ENCODE data around the gene MTCL1. TPM values are rescaled to one million over a fixed set of nuclear protein-coding genes. Genes with fewer than 3 reads are reported as not detected.

MTCL1 gene
- total and polyA plus RNA-seq, 2 experiments from 2014 or later: 10.6 to 19.7 TPM

DNA sequence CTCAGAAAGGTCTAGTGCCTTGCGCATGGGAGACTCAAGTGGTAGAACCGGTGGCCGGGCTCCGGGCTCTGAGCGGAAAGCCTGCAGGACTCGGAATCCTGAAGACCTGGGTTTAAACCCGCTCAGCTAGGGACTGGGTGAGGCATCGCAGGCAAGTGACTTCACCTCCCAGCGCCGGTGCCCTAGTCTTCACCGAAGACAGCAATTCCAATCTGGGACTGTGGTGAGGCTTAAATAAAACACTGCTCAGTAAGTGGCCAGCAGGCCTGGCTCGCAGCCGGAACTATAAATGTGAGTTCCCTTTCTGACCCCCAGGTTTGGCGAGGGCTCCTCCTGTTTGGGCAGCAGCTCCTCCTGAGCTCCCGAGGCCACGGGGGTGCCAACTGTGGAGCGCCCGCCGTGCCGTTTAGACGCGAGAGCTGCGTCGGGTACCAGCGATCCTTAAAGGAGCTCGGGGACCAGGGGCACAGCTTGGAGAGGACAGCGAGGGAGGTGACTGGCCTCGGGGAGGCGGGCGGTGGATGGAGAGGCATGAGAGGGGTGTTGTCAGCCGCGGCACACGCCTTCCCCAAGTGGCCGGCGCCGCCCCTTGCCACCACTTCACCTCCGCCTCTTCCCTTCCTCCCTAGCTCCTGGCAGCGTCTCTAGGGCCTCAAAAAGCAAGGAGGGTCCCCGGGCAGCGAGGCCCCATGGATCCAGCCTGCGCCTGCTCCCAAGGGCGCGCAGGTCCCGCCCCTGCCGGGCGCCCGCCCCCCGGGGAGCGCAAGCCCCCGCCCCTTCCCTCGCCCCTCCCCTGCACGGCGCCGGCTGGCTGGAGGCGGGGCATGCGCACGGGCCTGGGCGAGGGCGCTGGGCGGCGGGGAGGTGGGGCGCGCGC is 757 bp upstream of the MTCL1 start:
- H3K9me3 ChIP-seq (ENCODE audit: low read depth): no peaks in the 10 kb centered on the region
- WGBS (ENCODE audit: low lambda C conversion rate, missing lambda C conversion rate): 11% methylated on average over 36 of the region's 64 CpGs
- no peaks in the 10 kb centered on the region for H3K9me2 ChIP-seq (replicated peaks; ENCODE audit: insufficient read depth)
- no peak for TF ChIP-seq EZH2 (IDR thresholded peaks at IDR 0.05; ENCODE audit: borderline replicate concordance)
- no peak for TF ChIP-seq EZH2phosphoT487 (IDR thresholded peaks at IDR 0.05; ENCODE audit: low read depth, severe bottlenecking, unreplicated experiment)
- TF ChIP-seq, protein P1, sequence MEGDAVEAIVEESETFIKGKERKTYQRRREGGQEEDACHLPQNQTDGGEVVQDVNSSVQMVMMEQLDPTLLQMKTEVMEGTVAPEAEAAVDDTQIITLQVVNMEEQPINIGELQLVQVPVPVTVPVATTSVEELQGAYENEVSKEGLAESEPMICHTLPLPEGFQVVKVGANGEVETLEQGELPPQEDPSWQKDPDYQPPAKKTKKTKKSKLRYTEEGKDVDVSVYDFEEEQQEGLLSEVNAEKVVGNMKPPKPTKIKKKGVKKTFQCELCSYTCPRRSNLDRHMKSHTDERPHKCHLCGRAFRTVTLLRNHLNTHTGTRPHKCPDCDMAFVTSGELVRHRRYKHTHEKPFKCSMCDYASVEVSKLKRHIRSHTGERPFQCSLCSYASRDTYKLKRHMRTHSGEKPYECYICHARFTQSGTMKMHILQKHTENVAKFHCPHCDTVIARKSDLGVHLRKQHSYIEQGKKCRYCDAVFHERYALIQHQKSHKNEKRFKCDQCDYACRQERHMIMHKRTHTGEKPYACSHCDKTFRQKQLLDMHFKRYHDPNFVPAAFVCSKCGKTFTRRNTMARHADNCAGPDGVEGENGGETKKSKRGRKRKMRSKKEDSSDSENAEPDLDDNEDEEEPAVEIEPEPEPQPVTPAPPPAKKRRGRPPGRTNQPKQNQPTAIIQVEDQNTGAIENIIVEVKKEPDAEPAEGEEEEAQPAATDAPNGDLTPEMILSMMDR (IDR thresholded peaks at IDR 0.05; ENCODE audit: poor library complexity): peak; percentile 3
- H3K36me3 ChIP-seq (replicated peaks; ENCODE audit: insufficient read depth, low read depth): no peaks in the 10 kb centered on the region
- peaks cover 24% of the 10 kb centered on the region for H3K79me2 ChIP-seq
- H3K27me3 ChIP-seq: no peaks in the 10 kb centered on the region
- peak overlapping the region; percentile 94 for H3K4me2 ChIP-seq
- peak overlapping the region; percentile 36 for H3K4me3 ChIP-seq
- H3K4me1 ChIP-seq (ENCODE audit: insufficient read depth): peaks cover 21% of the 10 kb centered on the region
- DNase-seq (ENCODE audit: low spot score): peak; percentile 95
- peak overlapping the region; percentile 87 for H3K27ac ChIP-seq
- peak overlapping the region; percentile 78 for H2AFZ ChIP-seq
- peaks cover 10% of the 10 kb centered on the region for H4K20me1 ChIP-seq (ENCODE audit: insufficient read depth, poor library complexity, severe bottlenecking)

DNA sequence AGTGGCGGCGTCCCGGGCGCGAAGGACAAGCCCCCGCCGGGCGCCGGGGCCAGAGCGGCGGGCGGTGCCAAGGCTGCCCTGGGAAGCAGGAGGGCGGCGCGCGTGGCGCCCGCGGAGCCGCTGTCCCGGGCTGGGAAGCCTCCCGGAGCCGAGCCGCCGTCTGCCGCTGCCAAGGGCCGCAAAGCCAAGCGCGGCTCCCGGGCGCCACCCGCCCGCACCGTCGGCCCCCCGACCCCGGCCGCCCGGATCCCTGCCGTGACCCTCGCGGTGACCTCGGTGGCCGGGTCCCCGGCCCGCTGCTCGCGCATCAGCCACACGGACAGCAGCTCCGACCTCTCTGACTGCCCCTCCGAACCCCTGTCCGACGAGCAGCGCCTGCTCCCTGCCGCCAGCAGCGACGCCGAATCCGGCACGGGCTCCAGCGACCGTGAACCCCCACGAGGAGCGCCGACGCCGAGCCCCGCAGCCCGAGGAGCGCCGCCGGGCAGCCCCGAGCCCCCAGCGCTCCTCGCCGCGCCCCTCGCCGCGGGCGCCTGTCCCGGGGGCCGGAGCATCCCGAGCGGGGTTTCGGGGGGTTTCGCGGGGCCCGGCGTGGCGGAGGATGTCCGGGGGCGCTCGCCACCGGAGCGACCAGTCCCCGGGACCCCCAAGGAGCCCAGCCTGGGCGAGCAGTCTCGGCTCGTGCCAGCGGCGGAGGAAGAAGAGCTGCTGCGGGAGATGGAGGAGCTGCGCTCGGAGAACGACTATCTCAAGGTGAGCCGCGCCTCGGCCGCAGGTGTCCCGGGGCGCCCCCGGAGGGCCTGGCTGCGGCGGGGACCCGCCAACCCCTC is 820 bp downstream of the MTCL1 start:
- H3K4me1 ChIP-seq (ENCODE audit: insufficient read depth): peaks cover 21% of the 10 kb centered on the region
- H3K27ac ChIP-seq: peak overlapping the region; percentile 50
- no peaks in the 10 kb centered on the region for H3K9me3 ChIP-seq (ENCODE audit: low read depth)
- H3K9me2 ChIP-seq (replicated peaks; ENCODE audit: insufficient read depth): no peaks in the 10 kb centered on the region
- H3K4me3 ChIP-seq: peak overlapping the region; percentile 73
- 1% methylated on average over 57 of the region's 116 CpGs for WGBS (ENCODE audit: low lambda C conversion rate, missing lambda C conversion rate)
- TF ChIP-seq, protein P1 (IDR thresholded peaks at IDR 0.05; ENCODE audit: poor library complexity): no peak
- DNase-seq (ENCODE audit: low spot score): peak; percentile 53
- peaks cover 33% of the 10 kb centered on the region for H3K79me2 ChIP-seq
- H2AFZ ChIP-seq: peak overlapping the region; percentile 33
- peaks cover 10% of the 10 kb centered on the region for H4K20me1 ChIP-seq (ENCODE audit: insufficient read depth, poor library complexity, severe bottlenecking)
- H3K36me3 ChIP-seq (replicated peaks; ENCODE audit: insufficient read depth, low read depth): no peaks in the 10 kb centered on the region
- peak overlapping the region; percentile 98 for H3K4me2 ChIP-seq
- no peaks in the 10 kb centered on the region for H3K27me3 ChIP-seq

DNA sequence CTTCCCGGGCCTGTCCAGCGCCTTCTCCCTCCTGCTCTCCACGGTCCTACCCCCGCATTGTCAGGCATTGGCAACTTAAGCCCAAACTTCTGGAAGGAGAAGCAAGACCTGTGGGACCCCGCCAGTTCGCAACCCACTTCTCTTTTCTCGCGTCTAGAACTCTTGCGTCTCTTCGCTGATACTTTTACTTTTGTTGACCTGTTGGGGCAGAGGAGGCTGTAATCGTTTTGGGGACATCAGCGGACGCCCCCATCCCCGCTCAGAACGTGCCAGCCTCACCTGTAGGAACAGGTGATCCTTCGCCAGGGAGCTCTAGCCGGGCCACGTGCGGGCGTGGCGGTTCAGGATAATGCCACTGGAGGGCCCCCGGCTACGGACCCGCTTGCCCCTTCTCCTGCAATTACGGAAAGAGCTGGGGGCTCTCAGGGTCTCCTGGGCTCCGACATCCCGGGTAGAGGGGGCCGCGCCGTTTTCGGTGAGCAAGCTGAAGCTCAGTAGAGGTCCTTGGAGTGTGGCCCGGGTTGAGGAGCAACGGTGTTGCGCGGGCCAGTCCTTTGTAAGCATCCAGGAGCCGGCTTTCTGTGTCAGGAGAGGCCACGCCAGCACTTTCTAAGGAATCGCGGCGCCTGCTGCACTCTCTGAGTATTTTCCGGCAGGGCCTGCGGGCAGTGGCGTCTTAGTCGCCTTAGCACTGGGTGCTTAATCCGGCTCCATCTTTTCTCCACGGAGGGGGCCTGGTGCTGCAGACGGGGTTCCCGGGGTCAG is 1.6 kb downstream of the MTCL1 start:
- Histone ChIP-seq H3K4me1 (ENCODE audit: insufficient read depth) (peaks cover 18% of the 10 kb centered on the region), H3K27ac (peak overlapping the region; percentile 48), H3K79me2 (peaks cover 37% of the 10 kb centered on the region), H3K9me2 (replicated peaks; ENCODE audit: insufficient read depth) (no peaks in the 10 kb centered on the region), H4K20me1 (ENCODE audit: insufficient read depth, poor library complexity, severe bottlenecking) (peaks cover 10% of the 10 kb centered on the region), H3K27me3 (no peaks in the 10 kb centered on the region), H3K4me3 (peak overlapping the region; percentile 73), H3K9me3 (ENCODE audit: low read depth) (no peaks in the 10 kb centered on the region), H3K4me2 (peak overlapping the region; percentile 98), H3K36me3 (replicated peaks; ENCODE audit: insufficient read depth, low read depth) (no peaks in the 10 kb centered on the region), H2AFZ (peak overlapping the region; percentile 33)
- TF ChIP-seq EZH2phosphoT487 (IDR thresholded peaks at IDR 0.05; ENCODE audit: low read depth, severe bottlenecking, unreplicated experiment) (no peak), EZH2 (IDR thresholded peaks at IDR 0.05; ENCODE audit: borderline replicate concordance) (no peak)
- TF ChIP-seq, protein P1 (IDR thresholded peaks at IDR 0.05; ENCODE audit: poor library complexity): peak; percentile 32
- 3% methylated on average over 48 of the region's 48 CpGs for WGBS (ENCODE audit: low lambda C conversion rate, missing lambda C conversion rate)
- DNase-seq (ENCODE audit: low spot score): peak; percentile 78

Measured in hepatocyte (in vitro differentiated cells).